Gastrocnemius medialis (tissue), 4 donors: ENCODE measurements around the gene PKD2L1. TPM values are rescaled to one million over a fixed set of nuclear protein-coding genes. Genes with fewer than 3 reads are reported as not detected.

Source experiments
- ATAC-seq, 2 donors: fragments of 150-250 bp; one replicate each; pipeline ENCODE4 v1.9.1; 2016
- DNase-seq, 2 donors: peaks; one replicate each; pipeline ENCODE4 v3.0.0-alpha.2; 2019
- H3K27ac ChIP-seq, 4 donors: fragments of 200-600 bp; sonication (generic); 1 replicate in 1 of 4; 2 replicates in 3 of 4; pipeline ENCODE4 v1.5.1; 2016 to 2018; ENCODE audit warnings: mild to moderate bottlenecking in 2 of 4, moderate library complexity in 1 of 4
- H3K27me3 ChIP-seq, 3 donors: fragments of 200-600 bp; sonication (generic) in 2 of 3; 1 replicate in 1 of 3; 2 replicates in 2 of 3; pipeline versions ENCODE4 v1.5.1 to v1.6.0; 2016 to 2019; ENCODE audit warnings: mild to moderate bottlenecking in 1 of 3, moderate library complexity in 1 of 3
- H3K36me3 ChIP-seq, 2 donors: fragments of 200-600 bp; sonication (generic) in 1 of 2; one replicate each; pipeline ENCODE4 v1.5.1; 2017 to 2018
- H3K4me1 ChIP-seq, 2 donors: fragments of 200-600 bp; sonication (generic) in 1 of 2; one replicate each; pipeline ENCODE4 v1.5.1; 2016 to 2017; ENCODE audit warnings: mild to moderate bottlenecking in 2 of 2
- H3K4me3 ChIP-seq, 4 donors: fragments of 200-600 bp; sonication (generic) in 3 of 4; 1 replicate in 1 of 4; 2 replicates in 3 of 4; pipeline ENCODE4 v1.5.1; 2016 to 2019; ENCODE audit warnings: mild to moderate bottlenecking in 2 of 4
- H3K9me3 ChIP-seq, 3 donors: fragments of 200-600 bp; sonication (generic) in 2 of 3; 1 replicate in 1 of 3; 2 replicates in 2 of 3; pipeline ENCODE4 v1.5.1; 2016 to 2019
- POLR2A ChIP-seq, 2 donors: fragments of 450-650 bp; IDR thresholded peaks; one replicate each; pipeline ENCODE4 v1.6.1; 2017; ENCODE audit warnings: antibody characterized with exemption in 2 of 2, mild to moderate bottlenecking in 2 of 2, moderate library complexity in 2 of 2
- in situ Hi-C, 4 donors: fragments of 200-750 bp; cut with MboI; loops; one replicate each; pipeline versions ENCODE4 v1.15.0 to v1.8.0; 2017; ENCODE audit warnings: low sequenced_read_pairs in 4 of 4
- intact Hi-C: fragments of 100-400 bp; cut with DNase I; formaldehyde crosslinking; loops from one replicate; pipeline ENCODE4 v1.15.1; 2023; ENCODE audit warnings: low total_unique reads
- total RNA-seq, 4 donors: library from RNA; depleted of rRNA; stranded (reverse); fragments of >200 nt; gene quantifications; one replicate each; pipeline versions ENCODE4 v1.1.0 to v1.2.3, GENCODE V29; 2016
- TF ChIP-seq, protein P1 (sequence below), 5 experiments: fragments of 450-650 bp in 3 of 5; fragments of 200-600 bp in 2 of 5; sonication (generic) in 2 of 5; IDR thresholded peaks in 4 of 5; conservative IDR thresholded peaks in 1 of 5; 1 replicate in 4 of 5; 2 replicates in 1 of 5; pipeline ENCODE4 v1.5.1; 2016 to 2019; ENCODE audit warnings: antibody characterized with exemption in 5 of 5, mild to moderate bottlenecking in 3 of 5, moderate library complexity in 3 of 5

The PKD2L1 gene
- total RNA-seq, 4 donors from 2014 or later: not detected

DNA sequence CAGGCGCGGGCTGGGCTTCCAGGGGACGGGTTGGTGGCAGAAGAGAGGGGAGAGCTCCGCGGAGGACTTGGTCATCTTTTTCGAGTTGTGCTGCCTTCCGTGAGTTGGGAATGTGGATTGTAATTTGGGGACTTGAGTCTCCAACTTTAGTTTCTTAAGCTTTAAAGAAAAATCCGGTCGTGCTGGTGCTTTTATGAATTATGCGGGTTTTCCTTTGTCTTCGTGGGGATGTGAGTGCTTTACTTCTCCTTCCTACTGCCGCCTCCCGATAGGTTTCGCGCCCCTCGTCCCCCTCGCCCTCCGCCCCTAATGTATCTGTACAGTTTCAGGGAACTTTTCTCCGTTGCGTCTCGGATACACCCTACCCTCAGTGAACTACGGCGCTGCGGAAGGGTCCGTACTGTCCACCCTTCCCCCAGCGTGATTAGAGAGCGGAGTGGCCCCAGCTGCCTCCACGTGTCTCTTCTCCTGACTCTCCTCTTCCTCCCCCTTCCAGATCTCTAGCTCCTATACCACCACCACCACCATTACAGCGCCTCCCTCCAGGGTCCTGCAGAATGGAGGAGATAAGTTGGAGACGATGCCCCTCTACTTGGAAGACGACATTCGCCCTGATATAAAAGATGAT is 17.7 kb upstream of the PKD2L1 start:
- in situ Hi-C loops (loop anchor here in 3 of 4 donors (10.0 to 25.0 kb wide), 2 partner anchors 165 to 167 kb away; partner anchors contain the start of gene SEC31B (in 3 of the 3)), intact Hi-C loops (no loop called here)
- no peak for TF ChIP-seq POLR2A (IDR thresholded peaks at IDR 0.05)
- TF ChIP-seq, protein P1, sequence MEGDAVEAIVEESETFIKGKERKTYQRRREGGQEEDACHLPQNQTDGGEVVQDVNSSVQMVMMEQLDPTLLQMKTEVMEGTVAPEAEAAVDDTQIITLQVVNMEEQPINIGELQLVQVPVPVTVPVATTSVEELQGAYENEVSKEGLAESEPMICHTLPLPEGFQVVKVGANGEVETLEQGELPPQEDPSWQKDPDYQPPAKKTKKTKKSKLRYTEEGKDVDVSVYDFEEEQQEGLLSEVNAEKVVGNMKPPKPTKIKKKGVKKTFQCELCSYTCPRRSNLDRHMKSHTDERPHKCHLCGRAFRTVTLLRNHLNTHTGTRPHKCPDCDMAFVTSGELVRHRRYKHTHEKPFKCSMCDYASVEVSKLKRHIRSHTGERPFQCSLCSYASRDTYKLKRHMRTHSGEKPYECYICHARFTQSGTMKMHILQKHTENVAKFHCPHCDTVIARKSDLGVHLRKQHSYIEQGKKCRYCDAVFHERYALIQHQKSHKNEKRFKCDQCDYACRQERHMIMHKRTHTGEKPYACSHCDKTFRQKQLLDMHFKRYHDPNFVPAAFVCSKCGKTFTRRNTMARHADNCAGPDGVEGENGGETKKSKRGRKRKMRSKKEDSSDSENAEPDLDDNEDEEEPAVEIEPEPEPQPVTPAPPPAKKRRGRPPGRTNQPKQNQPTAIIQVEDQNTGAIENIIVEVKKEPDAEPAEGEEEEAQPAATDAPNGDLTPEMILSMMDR (IDR thresholded peaks at IDR 0.05 in 4 of 5, conservative IDR thresholded peaks at IDR 0.05 in 1 of 5): no peak
- Histone ChIP-seq H3K4me3 (peak overlapping the region; percentile 60 to 85 (median 65)), H3K4me1 (peaks cover 31 to 33% of the 10 kb centered on the region in 2 donors), H3K9me3 (no peaks in the 10 kb centered on the region), H3K27ac (peak overlapping the region in 1 of 4 donors; percentile 53), H3K36me3 (no peaks in the 10 kb centered on the region), H3K27me3 (peaks cover 36 to 47% (median 36%) of the 10 kb centered on the region in 3 donors)
- no peak for DNase-seq
- ATAC-seq: no peak

DNA sequence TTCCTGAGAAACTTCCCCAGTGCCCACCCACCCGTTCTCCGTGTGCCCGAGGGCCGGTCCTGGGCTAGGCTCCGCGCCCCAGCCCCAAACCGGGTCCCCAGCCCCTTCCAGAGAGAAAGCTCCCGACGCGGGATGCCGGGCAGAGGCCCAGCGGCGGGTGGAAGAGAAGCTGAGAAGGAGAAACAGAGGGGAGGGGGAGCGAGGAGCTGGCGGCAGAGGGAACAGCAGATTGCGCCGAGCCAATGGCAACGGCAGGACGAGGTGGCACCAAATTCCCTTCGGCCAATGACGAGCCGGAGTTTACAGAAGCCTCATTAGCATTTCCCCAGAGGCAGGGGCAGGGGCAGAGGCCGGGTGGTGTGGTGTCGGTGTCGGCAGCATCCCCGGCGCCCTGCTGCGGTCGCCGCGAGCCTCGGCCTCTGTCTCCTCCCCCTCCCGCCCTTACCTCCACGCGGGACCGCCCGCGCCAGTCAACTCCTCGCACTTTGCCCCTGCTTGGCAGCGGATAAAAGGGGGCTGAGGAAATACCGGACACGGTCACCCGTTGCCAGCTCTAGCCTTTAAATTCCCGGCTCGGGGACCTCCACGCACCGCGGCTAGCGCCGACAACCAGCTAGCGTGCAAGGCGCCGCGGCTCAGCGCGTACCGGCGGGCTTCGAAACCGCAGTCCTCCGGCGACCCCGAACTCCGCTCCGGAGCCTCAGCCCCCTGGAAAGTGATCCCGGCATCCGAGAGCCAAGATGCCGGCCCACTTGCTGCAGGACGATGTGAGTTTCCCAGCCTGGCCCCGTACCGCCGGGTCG is 16.9 kb upstream of the PKD2L1 start, which contains the start of gene SCD:
SCD (plus strand) TSS at position 469 of the 803 bp plus-strand sequence; CDS start at position 741, 272 bp downstream.
- H3K27me3 ChIP-seq: peaks cover 36 to 47% (median 36%) of the 10 kb centered on the region in 3 donors
- no peaks in the 10 kb centered on the region for H3K36me3 ChIP-seq
- intact Hi-C loops: no loop called here

DNA sequence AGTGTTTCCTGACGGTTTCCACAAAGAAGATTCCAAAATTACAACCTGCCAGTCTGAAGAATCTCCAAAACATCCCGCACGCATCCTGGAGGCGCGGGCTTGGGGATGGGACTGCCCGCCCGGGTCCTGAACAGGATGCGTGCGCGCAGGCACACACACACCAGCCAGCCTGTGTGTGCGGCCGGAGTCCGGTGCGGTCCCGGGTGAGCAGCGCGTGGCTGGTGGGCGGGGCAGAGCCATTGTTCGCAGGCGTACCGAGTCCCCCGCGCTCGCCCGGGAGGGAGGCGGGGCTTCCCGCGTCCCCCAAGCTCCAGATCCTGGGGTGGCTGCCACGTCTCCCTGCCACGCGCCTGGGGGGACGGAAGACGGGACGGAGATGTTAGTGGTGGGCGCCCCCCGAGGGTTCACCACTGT is 16.3 kb upstream of the PKD2L1 start:
- intact Hi-C loops: no loop called here
- peaks cover 36 to 47% (median 36%) of the 10 kb centered on the region in 3 donors for H3K27me3 ChIP-seq
- peak in 1 of 2 donors; percentile 24 for DNase-seq

More for the DNA sequence above, 16.9 kb upstream of the PKD2L1 start, which contains the start of gene SCD:
- in situ Hi-C loops: loop anchor here in 3 of 4 donors (10.0 to 25.0 kb wide), 2 partner anchors 165 to 168 kb away; partner anchors contain the start of gene SEC31B (in 3 of the 3)
- TF ChIP-seq POLR2A (IDR thresholded peaks at IDR 0.05): peak; percentile 19 to 76
- TF ChIP-seq, protein P1 (IDR thresholded peaks at IDR 0.05 in 4 of 5, conservative IDR thresholded peaks at IDR 0.05 in 1 of 5): no peak
- ATAC-seq (peak; percentile 8 to 35), DNase-seq (peak; percentile 51 to 60)
- H3K4me1 ChIP-seq: peaks cover 32 to 33% of the 10 kb centered on the region in 2 donors
- peak within 1 kb of the TSS in 1 of 4 donors; percentile 53 for H3K27ac ChIP-seq
- no peaks in the 10 kb centered on the region for H3K9me3 ChIP-seq
- peak within 1 kb of the TSS; percentile 60 to 85 (median 65) for H3K4me3 ChIP-seq

More for the DNA sequence above, 16.3 kb upstream of the PKD2L1 start:
- Histone ChIP-seq H3K27ac (peak overlapping the region in 1 of 4 donors; percentile 53), H3K36me3 (no peaks in the 10 kb centered on the region), H3K4me1 (peaks cover 39% of the 10 kb centered on the region in 2 donors), H3K9me3 (no peaks in the 10 kb centered on the region), H3K4me3 (peak overlapping the region; percentile 60 to 85 (median 65))
- TF ChIP-seq POLR2A (IDR thresholded peaks at IDR 0.05): no peak
- TF ChIP-seq, protein P1 (IDR thresholded peaks at IDR 0.05 in 4 of 5, conservative IDR thresholded peaks at IDR 0.05 in 1 of 5): no peak
- in situ Hi-C loops: loop anchor here in 3 of 4 donors (10.0 to 25.0 kb wide), 2 partner anchors 166 to 168 kb away; partner anchors contain the start of gene SEC31B (in 3 of the 3)
- no peak for ATAC-seq
